Vagina (tissue), 2 donors: ENCODE results near the gene HTR3C. TPM values are rescaled to one million over a fixed set of nuclear protein-coding genes. Genes with fewer than 3 reads are reported as not detected.

Source experiments
- DNase-seq, 2 donors: peaks; one replicate each; pipeline ENCODE4 v3.0.0-alpha.2; 2017; ENCODE audit errors: extremely low spot score in 2 of 2
- H3K27ac ChIP-seq: fragments of 200-600 bp; sonication (generic); one replicate; pipeline ENCODE4 v1.5.1; 2019
- H3K27me3 ChIP-seq: fragments of 200-600 bp; sonication (generic); one replicate; pipeline ENCODE4 v1.5.1; 2019
- H3K36me3 ChIP-seq, 2 donors: fragments of 200-600 bp; sonication (generic); one replicate each; pipeline ENCODE4 v1.5.1; 2017 to 2019
- H3K4me1 ChIP-seq: fragments of 200-600 bp; sonication (generic); one replicate; pipeline ENCODE4 v1.5.1; 2019
- H3K4me3 ChIP-seq, 2 donors: fragments of 200-600 bp; sonication (generic); 1 replicate in 1 of 2; 2 replicates in 1 of 2; pipeline ENCODE4 v1.5.1; 2016 to 2019
- H3K9me3 ChIP-seq: fragments of 200-600 bp; sonication (generic); one replicate; pipeline ENCODE4 v1.5.1; 2019
- POLR2A ChIP-seq, 2 donors: fragments of 450-650 bp; IDR thresholded peaks; one replicate each; pipeline ENCODE4 v1.6.1; 2017; ENCODE audit warnings: antibody characterized with exemption in 2 of 2, mild to moderate bottlenecking in 2 of 2, moderate library complexity in 2 of 2
- POLR2AphosphoS5 ChIP-seq, 2 donors: sonication (generic); formaldehyde crosslinking; IDR thresholded peaks; one replicate each; pipeline ENCODE4 v1.9.0; 2017; ENCODE audit warnings: antibody characterized with exemption in 2 of 2, mild to moderate bottlenecking in 2 of 2, low read depth in 1 of 2; ENCODE audit not compliant: insufficient read depth in 1 of 2
- intact Hi-C: fragments of 100-400 bp; cut with DNase I; formaldehyde crosslinking; loops from one replicate; pipeline ENCODE4 v1.15.1; 2023
- small RNA-seq: library from RNA; depleted of rRNA; stranded (forward); fragments of <200 nt; gene quantifications from one replicate; pipeline ENCODE3, GENCODE V24; 2016
- total RNA-seq: library from RNA; depleted of rRNA; stranded (reverse); fragments of >200 nt; gene quantifications from one replicate; pipeline ENCODE4 v1.2.3, GENCODE V29; 2016
- TF ChIP-seq, protein P1 (sequence below), 3 experiments: fragments of 450-650 bp in 2 of 3; fragments of 200-600 bp in 1 of 3; sonication (generic) in 1 of 3; IDR thresholded peaks; one replicate each; pipeline ENCODE4 v1.5.1; 2017 to 2019; ENCODE audit warnings: antibody characterized with exemption in 3 of 3, mild to moderate bottlenecking in 2 of 3, moderate library complexity in 2 of 3

HTR3C gene
- total RNA-seq, 1 donor from 2014 or later, result not detected

DNA sequence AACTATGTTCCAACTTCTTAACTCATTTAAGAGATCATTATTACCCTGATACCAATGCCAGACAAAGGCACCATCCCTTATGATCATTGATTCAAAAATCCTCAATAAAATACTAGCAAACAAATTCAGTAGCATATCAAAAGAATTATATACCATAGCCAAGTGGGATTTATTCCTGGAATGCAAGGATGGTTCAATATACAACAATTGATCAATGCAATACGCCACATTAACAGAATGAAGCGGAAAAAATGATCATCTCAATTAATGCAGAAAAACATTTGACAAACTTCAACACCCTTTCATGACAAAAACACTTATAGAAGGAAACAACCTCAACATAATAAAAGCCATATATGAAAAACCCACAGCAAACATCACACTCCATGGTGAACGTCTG lies 39.4 kb downstream of the HTR3C start:
- intact Hi-C loops, result no loop called here
- no peaks in the 10 kb centered on the region for H3K27me3 ChIP-seq
- TF ChIP-seq POLR2A (IDR thresholded peaks at IDR 0.05) (no peak), POLR2AphosphoS5 (IDR thresholded peaks at IDR 0.05; ENCODE audit: insufficient read depth in 1 of 2, low read depth in 1 of 2) (no peak)
- TF ChIP-seq, protein P1, sequence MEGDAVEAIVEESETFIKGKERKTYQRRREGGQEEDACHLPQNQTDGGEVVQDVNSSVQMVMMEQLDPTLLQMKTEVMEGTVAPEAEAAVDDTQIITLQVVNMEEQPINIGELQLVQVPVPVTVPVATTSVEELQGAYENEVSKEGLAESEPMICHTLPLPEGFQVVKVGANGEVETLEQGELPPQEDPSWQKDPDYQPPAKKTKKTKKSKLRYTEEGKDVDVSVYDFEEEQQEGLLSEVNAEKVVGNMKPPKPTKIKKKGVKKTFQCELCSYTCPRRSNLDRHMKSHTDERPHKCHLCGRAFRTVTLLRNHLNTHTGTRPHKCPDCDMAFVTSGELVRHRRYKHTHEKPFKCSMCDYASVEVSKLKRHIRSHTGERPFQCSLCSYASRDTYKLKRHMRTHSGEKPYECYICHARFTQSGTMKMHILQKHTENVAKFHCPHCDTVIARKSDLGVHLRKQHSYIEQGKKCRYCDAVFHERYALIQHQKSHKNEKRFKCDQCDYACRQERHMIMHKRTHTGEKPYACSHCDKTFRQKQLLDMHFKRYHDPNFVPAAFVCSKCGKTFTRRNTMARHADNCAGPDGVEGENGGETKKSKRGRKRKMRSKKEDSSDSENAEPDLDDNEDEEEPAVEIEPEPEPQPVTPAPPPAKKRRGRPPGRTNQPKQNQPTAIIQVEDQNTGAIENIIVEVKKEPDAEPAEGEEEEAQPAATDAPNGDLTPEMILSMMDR (IDR thresholded peaks at IDR 0.05), result no peak

GRCh38 chr3:184096811-184097383 lies 44.0 kb downstream of the HTR3C start, which contains the start of gene HTR3E:
HTR3E (plus strand) TSS chr3:184097064; CDS start chr3:184097530, 466 bp downstream.
- TF ChIP-seq, protein P1 (IDR thresholded peaks at IDR 0.05), result no peak
- TF ChIP-seq POLR2A (IDR thresholded peaks at IDR 0.05) (no peak), POLR2AphosphoS5 (IDR thresholded peaks at IDR 0.05; ENCODE audit: insufficient read depth in 1 of 2, low read depth in 1 of 2) (no peak)

More for the DNA sequence above, 39.4 kb downstream of the HTR3C start:
- Histone ChIP-seq H3K4me3 (no peak overlapping the region), H3K4me1 (no peaks in the 10 kb centered on the region), H3K9me3 (peaks cover 5% of the 10 kb centered on the region), H3K36me3 (no peaks in the 10 kb centered on the region), H3K27ac (no peak overlapping the region)
- no peak for DNase-seq

DNA sequence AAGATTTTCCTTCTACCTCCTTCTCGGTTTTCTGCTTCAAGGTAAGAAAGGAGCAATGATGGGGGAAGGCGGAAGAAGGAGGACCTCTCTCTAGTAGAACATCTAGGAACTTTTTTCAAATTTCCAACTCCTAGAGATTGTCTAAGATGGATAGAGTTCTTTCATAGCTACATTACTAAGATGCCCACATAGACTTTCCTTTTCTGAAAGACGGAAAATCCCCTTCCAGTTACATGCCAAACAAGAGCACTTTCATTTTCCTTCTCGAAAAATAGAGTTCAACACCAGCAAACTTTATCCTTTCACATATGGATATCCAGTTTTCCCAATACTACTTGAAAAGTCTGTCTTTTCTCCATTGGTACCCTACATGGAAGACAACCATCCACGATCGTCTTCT lies 44.7 kb downstream of the HTR3C start:
- Histone ChIP-seq H3K36me3 (no peaks in the 10 kb centered on the region), H3K27me3 (no peaks in the 10 kb centered on the region), H3K4me3 (no peak overlapping the region), H3K4me1 (no peaks in the 10 kb centered on the region), H3K9me3 (peaks cover 3% of the 10 kb centered on the region), H3K27ac (no peak overlapping the region)
- no peak for DNase-seq
- no peak for TF ChIP-seq POLR2AphosphoS5 (IDR thresholded peaks at IDR 0.05; ENCODE audit: insufficient read depth in 1 of 2, low read depth in 1 of 2)
- TF ChIP-seq, protein P1 (IDR thresholded peaks at IDR 0.05), result no peak
- TF ChIP-seq POLR2A (IDR thresholded peaks at IDR 0.05), result no peak
- intact Hi-C loops, result no loop called here

More at GRCh38 chr3:184096811-184097383, 44.0 kb downstream of the HTR3C start, which contains the start of gene HTR3E:
- no peak within 1 kb of the TSS for H3K27ac ChIP-seq
- H3K36me3 ChIP-seq, result no peaks in the 10 kb centered on the region
- H3K4me1 ChIP-seq, result no peaks in the 10 kb centered on the region
- no peak within 1 kb of the TSS for H3K4me3 ChIP-seq
- H3K9me3 ChIP-seq, result peaks cover 5% of the 10 kb centered on the region
- no peak for DNase-seq
- no peaks in the 10 kb centered on the region for H3K27me3 ChIP-seq
- intact Hi-C loops, result no loop called here

- H3K36me3 ChIP-seq, result no peaks in the 10 kb centered on the region
- H3K9me3 ChIP-seq, result no peaks in the 10 kb centered on the region
- TF ChIP-seq, protein P1 (IDR thresholded peaks at IDR 0.05), result no peak
- TF ChIP-seq POLR2A (IDR thresholded peaks at IDR 0.05) (no peak), POLR2AphosphoS5 (IDR thresholded peaks at IDR 0.05; ENCODE audit: insufficient read depth in 1 of 2, low read depth in 1 of 2) (no peak)
- DNase-seq, result no peak
- H3K4me3 ChIP-seq, result no peak overlapping the region
- no peaks in the 10 kb centered on the region for H3K27me3 ChIP-seq
- intact Hi-C loops, result no loop called here
- no peaks in the 10 kb centered on the region for H3K4me1 ChIP-seq
- H3K27ac ChIP-seq, result no peak overlapping the region
Measured at GRCh38 chr3:184099806-184100686, 47.2 kb downstream of the HTR3C start.

Small RNA genes lying within 50 kb of the gene (small RNA-seq; reads per million reads assigned to genes)
- not detected for gene RF00019

Other genes starting within 250 kb of the HTR3C start
- not detected for gene MAP6D1, start 227.5 kb upstream of the HTR3C start, total RNA-seq
- 36.6 TPM for gene PARL, start 168.2 kb upstream of the HTR3C start, total RNA-seq
- 67.5 TPM for gene ABCC5, start 35.2 kb upstream of the HTR3C start, total RNA-seq
- gene HTR3D, start 21.3 kb upstream of the HTR3C start, total RNA-seq, result not detected
- not detected for gene HTR3E, start 44.0 kb downstream of the HTR3C start, total RNA-seq
- gene EIF2B5, start 82.3 kb downstream of the HTR3C start, total RNA-seq, result 30.2 TPM
- gene DVL3, start 102.3 kb downstream of the HTR3C start, total RNA-seq, result 39.0 TPM
- gene AP2M1, start 121.8 kb downstream of the HTR3C start, total RNA-seq, result 223 TPM
- 94.0 TPM for gene ABCF3, start 133.2 kb downstream of the HTR3C start, total RNA-seq
- gene VWA5B2, start 176.5 kb downstream of the HTR3C start, total RNA-seq, result 0.98 TPM
- gene ALG3, start 195.9 kb downstream of the HTR3C start, total RNA-seq, result 58.2 TPM
- 5.6 TPM for gene EEF1AKMT4, start 196.6 kb downstream of the HTR3C start, total RNA-seq
- gene CAMK2N2, start 208.5 kb downstream of the HTR3C start, total RNA-seq, result not detected
- 1.7 TPM for gene ECE2, start 223.0 kb downstream of the HTR3C start, total RNA-seq
- 108 TPM for gene PSMD2, start 246.2 kb downstream of the HTR3C start, total RNA-seq